DMS 273 treated with DMSO at 0.1 percent for 48 hours (cell line): Measurements from ENCODE around the gene AQP2.

ENCODE experiments used
- DNase-seq: peaks from one replicate; lab custom pipeline; 2025; lab: John Stamatoyannopoulos, UW

The AQP2 gene

DNA sequence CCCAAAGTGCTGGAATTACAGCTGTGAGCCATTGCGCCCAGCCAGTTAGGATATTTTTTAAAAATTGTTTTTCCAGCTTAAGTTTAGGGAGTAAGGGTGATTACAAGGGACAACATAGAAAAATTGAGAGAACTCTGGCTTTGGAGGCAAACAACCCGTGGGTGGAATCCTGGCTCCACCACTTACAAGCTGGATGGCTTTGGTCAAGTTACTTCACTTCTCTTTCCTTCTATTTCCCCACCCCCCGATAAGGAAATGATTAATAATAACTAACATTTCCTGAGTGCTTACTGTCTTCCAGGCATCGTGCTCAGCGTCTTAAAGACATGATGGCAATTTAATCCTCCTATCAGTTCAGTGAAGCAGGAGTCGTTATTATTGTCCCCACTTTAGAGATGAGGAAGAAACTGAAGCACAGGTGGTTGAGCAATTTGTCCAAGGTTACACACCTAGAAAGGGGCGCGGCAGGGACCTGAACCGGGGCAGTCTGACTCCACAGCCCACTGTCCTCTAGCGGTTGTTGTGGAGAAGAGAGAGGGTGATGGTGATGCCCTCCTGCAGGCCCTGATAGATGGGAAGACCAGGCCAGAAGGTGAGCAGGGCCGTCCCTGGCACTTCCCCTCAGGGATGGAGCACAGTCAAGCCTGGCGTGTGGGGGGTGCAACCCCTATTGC is 30.2 kb upstream of the AQP2 start:
- no peak for DNase-seq

DNA sequence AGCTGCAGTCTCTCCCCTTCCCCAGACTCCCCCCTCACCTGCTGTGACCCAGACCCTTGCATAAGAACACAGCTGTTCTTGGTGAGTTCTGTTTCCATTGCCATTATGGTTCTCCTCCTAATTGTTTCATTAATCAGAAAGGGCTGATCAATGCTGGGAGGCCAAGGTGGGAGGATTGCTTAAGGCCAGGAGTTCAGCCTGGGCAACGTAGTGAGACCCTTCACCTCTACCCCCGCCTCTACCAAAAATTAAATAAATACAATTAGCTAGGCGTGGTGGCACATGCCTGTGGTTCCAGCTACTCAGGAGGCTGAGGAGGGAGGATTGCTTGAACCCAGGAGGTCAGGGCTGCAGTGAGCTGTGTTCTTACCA is 29.6 kb upstream of the AQP2 start:
- no peak for DNase-seq

DNA sequence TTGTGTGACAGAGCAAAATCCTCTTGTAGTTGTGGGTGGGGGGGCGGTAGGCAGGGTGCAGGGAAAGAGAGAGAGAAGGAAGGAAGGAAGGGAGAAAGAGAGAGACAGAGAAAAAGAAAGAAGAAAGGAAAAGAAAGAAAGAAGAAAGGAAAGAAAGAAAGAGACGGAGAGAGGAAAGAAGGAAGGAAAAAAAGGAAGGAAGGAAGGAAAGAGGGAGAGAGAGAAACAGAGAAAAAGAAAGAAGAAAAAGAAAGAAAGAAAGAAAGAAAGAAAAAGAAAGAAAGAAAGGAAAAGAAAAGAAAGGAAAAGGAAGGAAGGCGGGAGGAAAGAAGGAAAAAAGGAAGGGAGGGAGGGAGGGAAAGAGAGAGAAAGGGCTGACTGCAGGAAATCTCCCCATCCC is 29.2 kb upstream of the AQP2 start:
- DNase-seq = no peak

DNA sequence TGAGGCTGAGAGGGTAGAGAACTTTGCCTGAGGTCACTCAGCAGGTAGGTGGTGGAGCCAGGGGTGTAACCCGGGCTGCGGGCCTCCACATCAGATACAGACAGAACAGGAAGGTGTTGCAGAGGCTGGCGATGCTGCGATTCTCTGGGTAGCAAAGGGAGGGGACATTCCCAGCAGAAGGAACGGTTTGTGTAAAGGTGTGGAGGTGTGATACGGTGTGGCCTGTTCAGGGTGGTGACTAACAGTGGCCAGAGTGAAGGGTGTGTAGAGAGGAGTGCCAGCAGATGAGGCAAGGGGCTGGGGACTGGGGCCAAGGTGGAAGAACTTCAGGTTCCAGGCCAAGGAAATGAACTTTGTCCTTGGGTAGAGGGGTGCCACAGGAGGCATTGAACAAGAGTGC is 28.6 kb upstream of the AQP2 start:
- DNase-seq = no peak

DNA sequence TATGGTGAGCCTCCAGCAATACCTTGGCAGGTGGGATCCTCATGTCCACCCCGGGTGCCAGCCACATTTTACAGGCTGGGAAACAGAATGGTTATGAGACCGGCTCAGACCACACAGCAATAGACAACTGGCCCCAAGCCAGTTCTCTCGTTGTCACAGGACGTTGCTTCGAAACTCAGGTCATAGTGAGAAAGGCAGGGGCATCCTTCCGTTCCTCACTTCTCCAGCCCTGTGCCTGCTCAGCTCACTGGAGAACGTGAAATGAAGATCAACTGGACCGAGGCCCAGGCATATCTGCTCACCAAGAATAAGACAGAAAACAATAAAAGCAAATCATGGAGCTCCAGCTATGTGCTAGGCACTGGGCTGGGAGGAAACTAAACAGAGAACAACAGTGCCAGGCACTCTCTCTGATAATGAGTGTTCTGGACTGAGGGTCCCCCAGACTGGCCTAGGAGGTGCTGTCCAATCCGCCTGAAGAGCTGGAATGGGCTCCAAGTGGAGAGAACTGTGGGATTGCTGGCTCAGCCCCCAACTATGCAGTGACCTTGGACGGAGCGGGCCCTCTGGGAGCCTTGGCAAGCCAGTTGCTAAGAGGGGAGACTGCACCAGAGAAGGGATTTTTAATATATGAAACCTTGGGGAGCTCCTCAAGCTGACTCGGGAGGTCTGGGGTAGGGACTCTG is 28.0 kb upstream of the AQP2 start:
- no peak for DNase-seq

DNA sequence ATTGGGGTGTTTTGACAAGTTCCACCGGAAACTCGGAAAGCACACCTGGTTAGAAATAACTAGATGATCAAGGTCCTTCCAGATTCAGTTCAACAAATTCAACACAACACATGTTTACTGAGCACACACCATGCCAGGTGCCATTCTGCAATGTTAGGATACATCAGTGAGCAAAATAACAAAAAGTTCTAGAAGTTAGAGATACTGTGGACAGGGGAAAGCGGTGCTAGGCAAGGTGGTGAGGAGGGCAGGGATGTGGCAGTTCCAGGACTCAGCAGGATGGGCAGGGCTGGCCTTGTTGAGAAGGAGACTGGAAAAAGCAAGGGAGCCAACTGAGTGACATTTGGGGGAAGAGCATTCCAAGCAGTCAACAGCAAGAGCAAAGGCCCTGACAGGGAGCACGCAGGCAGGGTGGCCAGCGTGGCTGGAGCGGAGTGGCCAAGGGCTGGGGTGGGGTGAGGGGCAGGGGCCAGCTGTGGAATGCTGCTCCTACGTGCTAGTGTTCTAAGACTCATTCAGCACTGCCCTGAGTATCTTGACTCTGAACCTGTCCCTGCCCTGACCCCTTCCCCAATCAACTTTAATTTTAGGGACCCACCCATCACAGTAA is 27.4 kb upstream of the AQP2 start:
- no peak for DNase-seq

DNA sequence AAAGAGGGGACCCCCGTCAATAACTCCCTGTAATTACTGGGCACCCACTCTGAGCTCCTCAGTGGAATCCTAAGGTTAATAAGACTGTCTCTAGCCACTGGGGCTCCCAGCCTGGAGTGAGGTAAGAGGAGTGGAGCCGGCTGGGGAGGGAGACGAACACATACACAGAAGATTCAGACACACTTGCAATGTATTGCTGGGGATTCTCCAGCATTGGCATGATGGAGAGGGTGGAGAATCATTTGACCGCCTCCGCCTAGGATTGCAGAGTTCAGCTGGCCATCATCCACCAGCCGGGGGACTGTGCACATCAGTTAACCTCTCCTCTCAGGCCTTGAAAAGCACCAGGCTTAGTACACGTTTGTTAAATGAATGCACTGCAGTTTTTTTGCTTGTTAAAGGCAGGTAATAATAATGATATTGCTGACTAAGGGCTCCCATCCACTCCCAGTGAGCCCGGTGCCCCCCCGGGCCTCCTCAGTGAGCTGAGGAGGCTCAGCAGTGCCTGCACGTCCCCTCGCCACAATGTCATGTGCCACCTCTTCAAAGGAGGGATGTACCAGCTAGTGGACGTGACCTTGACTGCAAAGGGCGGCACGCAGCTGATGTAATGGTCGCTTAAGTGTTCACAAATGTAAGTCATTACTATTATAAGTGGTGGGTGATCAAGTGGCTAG is 26.5 kb upstream of the AQP2 start:
- DNase-seq = no peak

DNA sequence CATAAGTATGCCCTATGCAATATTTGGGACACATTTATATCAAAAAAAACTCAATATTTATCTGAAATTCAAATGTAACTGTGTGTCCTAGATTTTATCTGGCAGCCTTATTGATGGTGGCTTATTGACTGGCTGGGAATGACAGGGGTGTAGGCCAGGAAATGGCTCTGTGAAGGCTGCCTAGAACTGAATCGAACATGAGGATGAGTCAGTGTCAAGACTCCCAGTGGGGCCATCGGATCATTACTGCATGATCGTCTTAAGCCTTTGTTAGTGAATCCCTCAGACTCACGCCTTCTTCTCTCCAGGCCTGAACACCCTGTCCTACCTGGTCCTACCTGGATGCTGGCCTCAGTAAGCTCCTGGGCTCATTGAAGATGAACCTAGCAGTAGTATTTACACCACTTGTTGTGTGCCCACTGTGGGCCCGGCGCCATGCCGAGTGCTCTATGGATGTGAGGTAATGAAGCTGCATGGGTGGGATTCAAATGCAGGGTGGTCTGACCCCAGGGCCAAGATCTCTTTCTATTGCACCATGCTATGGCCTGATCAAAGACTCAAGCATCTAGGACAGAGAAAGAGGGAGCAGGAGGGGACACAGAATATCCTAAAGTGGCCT is 25.8 kb upstream of the AQP2 start:
- DNase-seq = no peak

DNA sequence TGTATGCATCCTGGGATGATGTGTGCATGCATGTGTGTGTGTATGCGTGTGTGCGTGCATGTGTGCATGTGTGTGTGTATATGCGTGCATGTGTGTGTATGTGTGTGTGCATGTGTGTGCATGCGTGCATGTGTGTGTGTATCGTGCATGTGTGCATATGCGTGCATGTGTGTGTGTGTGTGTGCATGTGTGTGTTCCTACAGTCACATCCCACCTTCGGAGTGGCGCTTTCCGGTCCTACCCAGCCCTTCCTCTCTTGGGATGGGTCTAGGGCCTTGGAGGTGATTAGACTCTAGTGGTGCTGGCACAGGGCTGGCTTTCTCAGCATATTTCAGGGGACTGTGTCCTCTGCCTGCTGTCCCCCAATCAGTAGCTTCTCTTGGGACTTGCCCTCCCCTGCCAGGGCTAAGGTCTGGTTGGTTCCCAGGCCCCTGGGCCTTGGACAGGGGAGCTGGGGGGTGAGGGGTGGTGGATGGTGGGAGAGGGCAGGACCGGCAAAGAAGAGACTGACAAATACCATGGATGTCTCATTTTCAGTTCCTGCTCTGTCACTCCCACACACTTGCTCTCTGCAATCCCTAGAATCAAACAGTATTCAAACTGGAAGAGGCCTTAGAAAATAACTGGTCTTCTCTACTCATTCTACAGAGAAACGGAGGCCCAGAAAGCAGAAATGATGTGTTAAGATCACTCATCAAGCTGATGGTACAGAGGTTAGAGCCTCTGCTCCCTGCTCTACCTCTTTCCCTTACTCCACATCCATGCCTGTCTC is 24.9 kb upstream of the AQP2 start:
- no peak for DNase-seq

DNA sequence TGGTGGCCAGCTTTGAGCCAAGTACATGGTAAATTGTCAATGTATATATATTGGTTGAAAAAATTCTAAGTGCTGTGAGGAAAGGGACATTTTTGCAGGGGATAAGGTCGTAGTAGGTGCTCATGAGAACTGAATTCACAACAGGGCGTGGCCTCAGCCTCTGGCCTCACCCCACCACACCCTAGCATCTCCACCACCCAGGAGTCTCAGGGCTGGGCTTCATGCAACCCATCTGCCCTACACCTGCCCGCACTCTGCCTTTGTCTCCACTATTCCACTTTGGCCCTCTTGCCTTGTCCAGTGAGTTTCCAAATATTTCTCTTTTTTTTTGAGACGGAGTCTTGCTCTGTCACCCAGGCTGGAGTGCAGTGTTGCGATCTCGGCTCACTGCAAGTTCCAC is 22.1 kb upstream of the AQP2 start:
- DNase-seq = no peak

DNA sequence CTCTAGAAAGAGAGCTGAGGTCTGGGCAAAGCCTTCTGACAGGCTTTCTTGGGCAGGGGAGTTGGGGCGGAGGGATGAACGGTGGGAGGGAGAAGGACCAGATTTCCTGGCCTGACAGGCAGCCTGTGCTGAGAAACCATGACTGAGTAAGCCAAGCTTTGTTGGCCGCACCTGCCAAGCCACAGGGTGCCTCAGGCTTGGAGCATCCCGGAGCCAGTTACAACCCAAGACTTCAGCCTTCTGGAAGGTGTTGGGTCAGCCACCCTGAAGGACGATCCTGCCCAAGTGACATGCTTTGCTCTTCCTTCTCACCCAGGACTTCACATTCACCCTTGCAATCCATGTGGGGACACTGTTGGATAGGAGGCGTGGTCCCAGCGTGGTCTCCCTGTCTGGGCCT is 21.0 kb upstream of the AQP2 start:
- DNase-seq = no peak

DNA sequence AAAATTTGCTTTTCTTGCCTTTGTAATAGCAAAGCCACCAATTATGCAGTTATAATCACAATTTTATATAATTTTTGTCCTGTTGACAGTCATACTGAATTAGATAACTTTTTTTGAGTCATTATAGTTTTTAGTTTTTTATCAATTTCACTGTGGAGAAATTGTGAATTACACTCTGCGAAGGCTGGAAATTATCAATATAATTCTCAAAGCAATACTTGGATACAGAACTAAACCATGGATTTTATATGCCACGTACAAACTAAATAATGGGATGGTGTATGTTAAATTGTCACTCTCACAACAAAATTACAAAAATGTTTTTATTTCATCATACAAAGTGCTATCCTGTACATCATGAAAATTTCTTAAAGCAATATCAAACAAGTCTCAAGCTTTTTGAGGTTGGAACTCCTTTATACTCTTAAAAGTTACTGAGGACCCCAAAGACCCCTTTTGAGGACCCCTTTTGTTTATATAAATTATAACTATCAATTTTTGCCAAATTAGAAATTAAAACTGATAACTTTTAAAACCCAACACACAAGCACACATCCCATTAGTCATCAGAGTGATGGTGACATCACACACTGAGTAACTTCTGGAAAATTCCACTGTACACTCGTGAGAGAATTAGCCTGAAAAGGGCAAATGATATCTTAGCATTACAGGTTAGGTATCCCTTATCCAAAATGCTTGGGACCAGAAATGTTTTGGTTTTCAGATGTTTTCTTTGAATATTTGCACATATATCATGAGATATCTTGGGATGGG is 19.8 kb upstream of the AQP2 start:
- DNase-seq = no peak

DNA sequence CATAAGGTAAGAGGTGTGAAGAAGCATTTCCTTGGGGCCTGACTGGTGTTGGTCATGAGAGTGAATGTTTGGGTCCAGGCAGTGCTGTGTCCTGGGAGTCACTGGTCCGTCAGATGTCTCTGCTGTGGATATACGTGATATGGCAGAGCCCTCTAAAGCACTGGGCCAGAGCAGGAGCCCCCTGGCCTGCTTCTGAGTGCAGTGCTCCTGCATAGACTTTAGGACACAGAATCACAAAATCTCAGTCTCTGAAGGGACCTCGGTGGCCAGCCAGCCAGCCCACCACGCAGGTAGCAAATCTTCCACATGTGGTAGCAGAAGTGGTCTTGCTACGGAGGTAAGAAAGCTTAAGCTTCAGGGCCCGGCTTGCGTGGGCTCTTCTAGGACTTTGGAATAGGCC is 18.5 kb upstream of the AQP2 start:
- no peak for DNase-seq

DNA sequence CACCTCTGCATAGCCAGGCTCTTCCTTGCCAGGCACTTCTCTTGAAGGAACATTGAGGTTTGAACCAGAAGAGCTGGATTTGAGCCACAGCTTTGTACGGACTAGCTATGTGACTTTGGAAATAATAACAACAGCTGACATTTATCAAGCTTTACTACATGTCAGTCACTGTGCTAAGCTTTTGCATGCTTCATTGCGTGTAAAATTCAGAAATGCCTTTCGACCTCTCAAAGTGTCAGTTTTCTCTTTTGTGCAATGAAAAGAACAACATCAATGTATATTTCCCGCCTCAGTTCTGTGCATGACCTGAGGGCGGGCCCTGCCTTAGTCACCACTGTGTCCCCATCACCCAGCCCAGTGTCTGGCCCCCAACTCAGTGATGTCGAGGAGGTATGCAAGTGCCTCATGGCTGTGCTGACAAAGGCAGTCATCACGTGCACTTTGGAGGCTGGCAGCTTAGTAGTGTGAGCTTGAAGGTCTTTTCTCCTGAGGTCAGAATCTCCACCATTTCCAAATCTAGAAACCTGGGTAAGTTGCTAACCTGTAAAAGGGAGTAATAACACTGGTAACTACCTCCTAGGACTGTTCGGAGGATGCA is 17.9 kb upstream of the AQP2 start:
- DNase-seq = no peak

DNA sequence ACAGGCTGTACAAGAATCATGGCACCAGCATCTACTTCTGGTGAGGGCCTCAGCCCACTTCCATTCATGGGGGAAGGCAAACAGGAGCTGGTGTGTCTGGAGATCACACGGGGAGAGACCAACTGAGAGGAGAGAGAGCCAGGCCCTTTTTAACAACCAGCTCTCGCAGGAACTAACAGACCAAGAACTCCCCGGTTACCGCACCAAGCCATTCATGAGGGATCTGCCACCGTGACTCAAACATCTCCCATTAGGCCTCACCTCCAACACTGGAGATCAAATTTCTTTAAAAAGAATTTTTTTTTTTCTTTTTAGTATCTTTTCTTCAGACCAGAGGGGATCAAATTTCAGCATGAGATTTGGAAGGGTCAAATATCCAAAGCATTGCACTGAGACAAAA is 16.7 kb upstream of the AQP2 start:
- no peak for DNase-seq

DNA sequence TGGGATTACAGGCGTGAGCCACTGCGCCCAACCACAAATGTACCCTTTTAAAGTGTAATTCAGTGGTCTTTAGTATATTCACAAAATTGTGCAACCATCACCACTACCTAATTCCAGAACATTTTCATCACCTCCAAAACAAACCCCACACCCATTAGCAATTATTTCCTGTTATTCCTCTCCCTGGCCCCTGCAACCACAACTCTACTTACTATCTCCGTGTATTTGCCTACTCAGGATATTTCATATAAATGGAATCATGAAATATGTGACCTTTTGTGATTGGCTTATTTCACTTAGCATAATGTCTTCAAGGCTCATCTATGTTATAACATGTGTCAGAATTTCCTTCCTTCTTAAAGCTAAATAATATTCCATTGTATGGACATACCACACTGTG is 16.0 kb upstream of the AQP2 start:
- DNase-seq = no peak

DNA sequence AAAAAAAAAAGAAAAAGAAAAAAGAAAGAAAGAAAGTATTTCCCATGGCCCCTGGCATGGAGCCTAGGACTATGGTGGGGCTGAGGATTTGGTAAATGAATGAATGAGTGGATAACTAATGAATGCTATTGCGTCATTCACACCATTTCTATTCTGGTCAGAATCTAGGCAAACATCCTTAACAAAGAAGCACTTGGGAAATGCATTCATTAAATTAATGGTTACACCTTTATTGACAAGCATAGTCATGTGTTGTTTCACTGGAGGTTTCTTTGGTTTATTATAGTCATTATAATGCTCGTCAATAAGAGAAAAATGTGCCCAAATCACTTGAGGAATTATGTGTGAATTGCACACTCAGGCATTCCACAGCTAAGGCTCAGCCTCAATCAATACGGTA is 13.6 kb upstream of the AQP2 start:
- DNase-seq = no peak

DNA sequence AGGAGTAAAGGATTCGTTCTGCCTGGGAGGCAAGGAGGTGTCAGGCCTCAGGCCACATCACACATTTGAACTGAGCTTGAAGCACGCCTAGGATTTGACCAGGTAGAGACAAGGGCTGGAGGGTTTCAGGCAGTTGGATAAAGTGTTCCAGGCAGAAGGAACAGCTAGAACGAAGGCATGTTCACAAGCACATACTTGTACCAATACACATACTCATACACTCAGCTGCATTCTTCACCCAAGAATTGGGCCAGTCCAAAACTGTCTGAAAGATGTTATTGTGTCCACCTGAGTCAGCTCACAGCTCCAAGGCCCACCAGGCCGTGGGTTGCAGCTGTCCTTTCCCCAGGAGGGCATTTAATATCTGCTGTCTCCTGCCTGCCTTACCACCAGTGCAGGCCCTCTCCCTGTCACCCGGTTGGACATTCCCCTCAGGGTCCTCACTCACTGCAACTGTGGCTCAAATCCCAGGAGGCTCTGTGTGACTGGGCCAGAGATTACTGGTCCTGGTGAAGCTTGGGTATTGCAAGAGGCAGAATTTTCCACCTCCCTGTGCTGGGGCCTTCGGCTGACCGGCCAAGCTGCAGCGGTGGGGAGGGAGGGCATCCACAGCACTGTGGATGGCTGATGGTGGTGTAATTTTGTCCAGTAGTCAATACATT is 12.8 kb upstream of the AQP2 start:
- no peak for DNase-seq

DNA sequence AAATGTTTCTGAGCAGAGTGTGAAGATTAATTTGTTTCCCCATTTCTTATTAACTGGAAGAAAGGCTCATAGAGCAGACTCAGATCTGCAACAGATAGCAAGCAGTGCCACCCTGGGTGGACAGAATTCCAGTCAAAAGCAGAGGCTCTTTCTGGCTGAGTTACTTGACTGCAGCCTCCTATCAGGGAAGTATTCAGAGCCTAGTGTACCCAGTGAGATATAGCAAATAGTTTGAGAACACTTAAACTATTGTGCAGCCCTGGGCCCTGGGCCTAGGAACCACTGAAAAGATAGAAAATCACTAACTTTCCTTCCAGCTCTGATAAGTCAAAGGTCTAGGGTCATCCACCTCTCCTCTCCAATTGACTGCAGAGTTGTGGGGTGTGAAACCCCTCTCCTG is 11.2 kb upstream of the AQP2 start:
- DNase-seq = no peak

DNA sequence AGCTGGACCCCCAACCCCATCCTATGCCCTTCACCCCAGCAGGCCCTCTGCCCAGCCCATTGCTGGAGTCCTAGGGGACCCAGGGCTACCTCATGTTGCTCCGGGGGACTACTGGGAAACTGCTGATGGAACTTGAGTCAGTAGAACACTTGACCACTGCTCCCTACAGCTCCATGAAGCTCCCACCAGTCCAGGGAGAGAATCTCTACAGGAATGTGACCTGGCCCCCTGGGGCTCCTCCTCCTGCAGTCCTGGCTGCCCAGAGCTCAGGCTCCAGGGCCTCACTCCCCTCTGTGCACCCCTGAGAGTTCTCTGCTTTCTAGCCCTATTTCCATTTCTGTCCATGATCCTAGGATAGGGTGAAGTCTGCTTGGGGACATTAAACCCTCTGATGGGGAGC is 10.8 kb upstream of the AQP2 start:
- no peak for DNase-seq
